Measurements from ENCODE around the gene MIPEP. TPM values are rescaled to one million over a fixed set of nuclear protein-coding genes. Genes with fewer than 3 reads are reported as not detected.

The MIPEP gene
- total and polyA plus RNA-seq, 10 of the 15 experiments (the other 5 are each of a cell fraction or from before 2014, with no cell fraction given): 15.6 to 56.2 (median 29.8) TPM

GRCh38 chr13:23743278-23744076 is 145.7 kb downstream of the MIPEP start:
- BruUV-seq (replicated peaks): no TSS peak
- Histone ChIP-seq H3K4me1 (ENCODE audit: control insufficient read depth, insufficient read depth, low read length) (0 out of 2 replicates have a peak, but pooled peaks cover 3% of the 10 kb centered on the region), H3K27me3 (replicated peaks in 1 of 2; ENCODE audit: control insufficient read depth in 2 of 2, insufficient read depth in 2 of 2, low read length in 1 of 2) (no peaks in the 10 kb centered on the region), H4K20me1 (ENCODE audit: control insufficient read depth, insufficient read depth) (no peaks in the 10 kb centered on the region), H2AFZ (ENCODE audit: control insufficient read depth, low read depth, low read length) (no peak overlapping the region), H3K27ac (ENCODE audit: control insufficient read depth, insufficient read depth) (no peak overlapping the region), H3K4me2 (ENCODE audit: control insufficient read depth, insufficient read depth) (no peak overlapping the region), H3K9ac (ENCODE audit: control insufficient read depth, insufficient read depth, low read length) (no peak overlapping the region), H3K36me3 (ENCODE audit: control insufficient read depth in 2 of 2, insufficient read depth in 2 of 2, low read length in 1 of 2) (no peaks in the 10 kb centered on the region), H3K4me3 (no peak overlapping the region), H3K79me2 (ENCODE audit: control insufficient read depth, insufficient read depth, low read length) (no peaks in the 10 kb centered on the region), H3K9me3 (replicated peaks; ENCODE audit: control insufficient read depth, insufficient read depth, low read length) (no peaks in the 10 kb centered on the region)
- ATAC-seq (peak; percentile 88), DNase-seq (ENCODE audit: low read depth, low spot score) (no peak), FAIRE-seq (no peak)
- 0 out of 3 replicates have a peak, but pooled peaks have one; percentile 10 for TF ChIP-seq POU2F2 (IDR thresholded peaks at IDR 0.05; ENCODE audit: borderline replicate concordance, low read depth, low read length)
- peak; percentile 59; the same call in 1 of the 2 replicates for TF ChIP-seq TCF7 (IDR thresholded peaks at IDR 0.05; ENCODE audit: borderline replicate concordance)
- TF ChIP-seq RUNX3 (IDR thresholded peaks at IDR 0.05; ENCODE audit: low read length): peak; percentile 83
- TF ChIP-seq SPI1 (IDR thresholded peaks at IDR 0.05; ENCODE audit: borderline replicate concordance, insufficient read depth, low read depth, low read length): peak; percentile 57; the same call in 1 of the 2 replicates
- TF ChIP-seq MEF2B (IDR thresholded peaks at IDR 0.05; ENCODE audit: partially characterized antibody, poor library complexity, severe bottlenecking): no peak
- TF ChIP-seq ZBED1 (IDR thresholded peaks at IDR 0.05; ENCODE audit: borderline replicate concordance): no peak
- TF ChIP-seq IRF4 (IDR thresholded peaks at IDR 0.05; ENCODE audit: low read depth, low read length): 0 out of 2 replicates have a peak, but pooled peaks have one; percentile 18
- 0 out of 2 replicates have a peak, but pooled peaks have one; percentile 19 for TF ChIP-seq CBFB (IDR thresholded peaks at IDR 0.05; ENCODE audit: low read depth)
- TF ChIP-seq BMI1 (IDR thresholded peaks at IDR 0.05; ENCODE audit: borderline replicate concordance): no peak
- TF ChIP-seq CREB1 (IDR thresholded peaks at IDR 0.05; ENCODE audit: low read depth): no peak
- ChIA-PET SMC1A (ENCODE audit: uncharacterized antibody, unreplicated experiment) (interaction anchor here (0.7 to 2.1 kb wide), 7 partner anchors 8 to 137 kb away, joined by 3 to 9 read pairs (median 4); no protein-coding TSS in a partner anchor), CTCF (interaction anchor here (0.5 to 1.7 kb wide), 3 partner anchors 16 to 1708 kb away, joined by 3 to 7 read pairs (median 4); no protein-coding TSS in a partner anchor), RAD21 (ENCODE audit: unreplicated experiment) (no interaction called here), POLR2A (interaction anchor here (0.6 kb wide), 1 partner anchor 23 kb away, joined by 4 read pairs; no protein-coding TSS in a partner anchor)
- intact Hi-C loops (cut with micrococcal nuclease; ENCODE audit: unreplicated experiment) (no loop called here), in situ Hi-C loops (cut with MboI) (no loop called here)
- 96% methylated on average over 8 of the region's 8 CpGs for WGBS (ENCODE audit: insufficient coverage, insufficient replicate concordance, low lambda C conversion rate, missing lambda C conversion rate)

Measured in GM12878 (cell line).